Middle frontal gyrus (tissue), 1 donor: Measurements from ENCODE around the gene ZBTB44.
A peak's percentile ranks its signal among the peaks of the same experiment; 100 is the strongest.

Experiments used
- DNase-seq: peaks from one replicate; pipeline ENCODE4 v3.0.0-alpha.2; 2015; ENCODE audit warnings: low spot score; ENCODE audit errors: extremely low spot score

Gene ZBTB44

GRCh38 chr11:130214861-130215530 is 99.7 kb downstream of the ZBTB44 start:
- no peak for DNase-seq

- DNase-seq, result no peak
Measured at GRCh38 chr11:130213979-130214281, 100.8 kb downstream of the ZBTB44 start.

GRCh38 chr11:130213143-130213978 is 101.4 kb downstream of the ZBTB44 start:
- peak; percentile 5 for DNase-seq

GRCh38 chr11:130212431-130212961 is 102.2 kb downstream of the ZBTB44 start:
- DNase-seq, result no peak

- no peak for DNase-seq
Measured at GRCh38 chr11:130211781-130212401, 102.8 kb downstream of the ZBTB44 start.

GRCh38 chr11:130211144-130211543 is 103.6 kb downstream of the ZBTB44 start:
- DNase-seq, result no peak

- no peak for DNase-seq
Measured at GRCh38 chr11:130209954-130210854, 104.5 kb downstream of the ZBTB44 start.

GRCh38 chr11:130209128-130209932 is 105.4 kb downstream of the ZBTB44 start:
- no peak for DNase-seq

- DNase-seq, result no peak
Measured at GRCh38 chr11:130208241-130209127, 106.2 kb downstream of the ZBTB44 start.

- DNase-seq, result no peak
Measured at GRCh38 chr11:130206141-130206540, 108.6 kb downstream of the ZBTB44 start.

GRCh38 chr11:130204703-130205095 is 110.0 kb downstream of the ZBTB44 start:
- DNase-seq, result no peak

GRCh38 chr11:130203766-130204702 is 110.7 kb downstream of the ZBTB44 start:
- DNase-seq, result no peak

- DNase-seq, result no peak
Measured at GRCh38 chr11:130202818-130203689, 111.7 kb downstream of the ZBTB44 start.

GRCh38 chr11:130202009-130202817 is 112.5 kb downstream of the ZBTB44 start:
- no peak for DNase-seq

GRCh38 chr11:130201026-130201425 is 113.7 kb downstream of the ZBTB44 start:
- no peak for DNase-seq

- DNase-seq, result no peak
Measured at GRCh38 chr11:130199792-130200191, 114.9 kb downstream of the ZBTB44 start.
